Measurements from ENCODE around the gene CA11. TPM values are rescaled to one million over a fixed set of nuclear protein-coding genes. Genes with fewer than 3 reads are reported as not detected.
"Not testable (repeated sequence)": the region's sequence is repeated elsewhere in the genome, so short reads cannot be mapped to it uniquely, and the experiment has no call there.

The CA11 gene
- polyA plus RNA-seq, 1 of the 3 experiments (the other 2 are of a cell fraction): 13.1 TPM

DNA sequence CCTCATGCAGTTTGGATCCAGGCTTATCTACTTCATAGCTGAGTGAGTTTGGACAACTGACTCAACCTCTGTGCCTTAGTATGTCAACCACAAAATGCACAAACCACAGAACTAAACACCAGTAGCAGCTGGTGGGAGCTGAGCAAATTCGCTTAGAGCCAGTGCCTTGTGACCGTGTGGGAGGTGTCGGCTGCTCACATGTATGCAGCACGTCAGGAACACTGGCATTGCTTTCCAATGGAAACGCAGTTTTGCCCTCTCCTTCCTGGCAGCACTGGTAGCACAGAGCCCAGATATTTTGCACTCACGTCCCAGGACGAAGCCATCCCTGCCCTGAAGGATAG, 35.1 kb upstream of the CA11 start (continued):
- TF ChIP-seq, protein P1, sequence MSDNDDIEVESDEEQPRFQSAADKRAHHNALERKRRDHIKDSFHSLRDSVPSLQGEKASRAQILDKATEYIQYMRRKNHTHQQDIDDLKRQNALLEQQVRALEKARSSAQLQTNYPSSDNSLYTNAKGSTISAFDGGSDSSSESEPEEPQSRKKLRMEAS (IDR thresholded peaks at IDR 0.05; ENCODE audit: low read depth): no peak
- TF ChIP-seq FOXJ3 (CRISPR knock-in tag; IDR thresholded peaks at IDR 0.05): no peak
- TF ChIP-seq, protein P2, sequence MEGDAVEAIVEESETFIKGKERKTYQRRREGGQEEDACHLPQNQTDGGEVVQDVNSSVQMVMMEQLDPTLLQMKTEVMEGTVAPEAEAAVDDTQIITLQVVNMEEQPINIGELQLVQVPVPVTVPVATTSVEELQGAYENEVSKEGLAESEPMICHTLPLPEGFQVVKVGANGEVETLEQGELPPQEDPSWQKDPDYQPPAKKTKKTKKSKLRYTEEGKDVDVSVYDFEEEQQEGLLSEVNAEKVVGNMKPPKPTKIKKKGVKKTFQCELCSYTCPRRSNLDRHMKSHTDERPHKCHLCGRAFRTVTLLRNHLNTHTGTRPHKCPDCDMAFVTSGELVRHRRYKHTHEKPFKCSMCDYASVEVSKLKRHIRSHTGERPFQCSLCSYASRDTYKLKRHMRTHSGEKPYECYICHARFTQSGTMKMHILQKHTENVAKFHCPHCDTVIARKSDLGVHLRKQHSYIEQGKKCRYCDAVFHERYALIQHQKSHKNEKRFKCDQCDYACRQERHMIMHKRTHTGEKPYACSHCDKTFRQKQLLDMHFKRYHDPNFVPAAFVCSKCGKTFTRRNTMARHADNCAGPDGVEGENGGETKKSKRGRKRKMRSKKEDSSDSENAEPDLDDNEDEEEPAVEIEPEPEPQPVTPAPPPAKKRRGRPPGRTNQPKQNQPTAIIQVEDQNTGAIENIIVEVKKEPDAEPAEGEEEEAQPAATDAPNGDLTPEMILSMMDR (IDR thresholded peaks at IDR 0.05): no peak

DNA sequence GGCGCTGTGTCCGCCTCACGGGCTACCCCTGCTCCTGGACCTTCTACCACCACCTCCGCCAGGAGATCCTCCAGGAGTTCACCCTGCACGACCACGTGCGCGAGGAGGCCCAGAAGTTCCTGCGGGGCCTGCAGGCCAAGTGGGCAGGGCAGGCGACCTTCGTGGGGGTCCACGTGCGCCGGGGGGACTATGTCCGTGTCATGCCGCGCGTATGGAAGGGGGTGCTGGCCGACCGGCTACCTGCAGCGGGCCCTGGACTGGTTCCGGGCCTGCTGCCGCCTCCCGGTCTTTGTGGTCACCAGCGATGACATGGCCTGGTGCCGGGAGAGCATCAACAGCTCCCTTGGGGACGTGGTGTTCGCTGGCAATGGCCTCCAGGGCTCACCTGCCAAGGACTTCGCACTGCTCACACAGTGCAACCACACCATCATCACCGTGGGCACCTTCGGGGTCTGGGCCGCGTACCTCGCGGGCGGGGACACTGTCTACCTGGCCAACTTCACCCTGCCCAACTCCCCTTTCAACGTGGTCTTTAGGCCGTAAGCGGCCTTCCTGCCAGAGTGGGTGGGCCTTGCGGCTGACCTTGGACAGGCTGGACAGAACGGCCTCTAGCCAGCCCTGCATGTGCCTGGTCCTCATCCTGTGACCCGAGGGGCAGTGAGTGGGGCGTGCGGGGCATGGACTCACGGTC, 34.6 kb upstream of the CA11 start:
- H3K27me3 ChIP-seq (ENCODE audit: insufficient read depth): no peaks in the 10 kb centered on the region
- 91% methylated on average over 31 of the region's 45 CpGs for WGBS (ENCODE audit: low lambda C conversion rate)
- no peaks in the 10 kb centered on the region for H3K9me3 ChIP-seq
- H3K79me2 ChIP-seq (ENCODE audit: insufficient read depth): no peaks in the 10 kb centered on the region
- no peak overlapping the region for H3K4me2 ChIP-seq
- H3K4me1 ChIP-seq (ENCODE audit: control insufficient read depth in 1 of 2, insufficient read depth in 2 of 2, low read depth in 1 of 2, low read length in 1 of 2): peaks cover 0 to 2% of the 10 kb centered on the region in 2 experiments; a peak in 1 of 4 replicates
- ChIA-PET POLR2A (no interaction called here), CTCF (no interaction called here)
- H2AFZ ChIP-seq (ENCODE audit: low read depth): no peak overlapping the region
- TF ChIP-seq MXI1 (IDR thresholded peaks at IDR 0.05; ENCODE audit: low read depth, low read length) (no peak), RFX5 (IDR thresholded peaks at IDR 0.05; ENCODE audit: low read length) (no peak), NFIC (IDR thresholded peaks at IDR 0.05; ENCODE audit: borderline replicate concordance) (no peak), RXRA (IDR thresholded peaks at IDR 0.05; ENCODE audit: borderline replicate concordance, low read depth) (no peak), TAF1 (IDR thresholded peaks at IDR 0.05; ENCODE audit: borderline replicate concordance, low read depth, low read length) (no peak), JUND (IDR thresholded peaks at IDR 0.05) (no peak), CHD2 (IDR thresholded peaks at IDR 0.05; ENCODE audit: low read length, partially characterized antibody) (no peak), NRF1 (IDR thresholded peaks at IDR 0.05; ENCODE audit: low read depth, low read length) (no peak), SMC3 (IDR thresholded peaks at IDR 0.05; ENCODE audit: low read depth, low read length) (no peak), TEAD4 (IDR thresholded peaks at IDR 0.05; ENCODE audit: borderline replicate concordance, insufficient read depth) (no peak), YY1 (IDR thresholded peaks at IDR 0.05; ENCODE audit: low read depth) (no peak)
- TF ChIP-seq, protein P2 (IDR thresholded peaks at IDR 0.05): no peak
- TF ChIP-seq, protein P3, sequence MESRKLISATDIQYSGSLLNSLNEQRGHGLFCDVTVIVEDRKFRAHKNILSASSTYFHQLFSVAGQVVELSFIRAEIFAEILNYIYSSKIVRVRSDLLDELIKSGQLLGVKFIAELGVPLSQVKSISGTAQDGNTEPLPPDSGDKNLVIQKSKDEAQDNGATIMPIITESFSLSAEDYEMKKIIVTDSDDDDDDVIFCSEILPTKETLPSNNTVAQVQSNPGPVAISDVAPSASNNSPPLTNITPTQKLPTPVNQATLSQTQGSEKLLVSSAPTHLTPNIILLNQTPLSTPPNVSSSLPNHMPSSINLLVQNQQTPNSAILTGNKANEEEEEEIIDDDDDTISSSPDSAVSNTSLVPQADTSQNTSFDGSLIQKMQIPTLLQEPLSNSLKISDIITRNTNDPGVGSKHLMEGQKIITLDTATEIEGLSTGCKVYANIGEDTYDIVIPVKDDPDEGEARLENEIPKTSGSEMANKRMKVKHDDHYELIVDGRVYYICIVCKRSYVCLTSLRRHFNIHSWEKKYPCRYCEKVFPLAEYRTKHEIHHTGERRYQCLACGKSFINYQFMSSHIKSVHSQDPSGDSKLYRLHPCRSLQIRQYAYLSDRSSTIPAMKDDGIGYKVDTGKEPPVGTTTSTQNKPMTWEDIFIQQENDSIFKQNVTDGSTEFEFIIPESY (IDR thresholded peaks at IDR 0.05; ENCODE audit: borderline replicate concordance, low read depth): no peak
- TF ChIP-seq, protein P4, sequence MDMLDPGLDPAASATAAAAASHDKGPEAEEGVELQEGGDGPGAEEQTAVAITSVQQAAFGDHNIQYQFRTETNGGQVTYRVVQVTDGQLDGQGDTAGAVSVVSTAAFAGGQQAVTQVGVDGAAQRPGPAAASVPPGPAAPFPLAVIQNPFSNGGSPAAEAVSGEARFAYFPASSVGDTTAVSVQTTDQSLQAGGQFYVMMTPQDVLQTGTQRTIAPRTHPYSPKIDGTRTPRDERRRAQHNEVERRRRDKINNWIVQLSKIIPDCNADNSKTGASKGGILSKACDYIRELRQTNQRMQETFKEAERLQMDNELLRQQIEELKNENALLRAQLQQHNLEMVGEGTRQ (IDR thresholded peaks at IDR 0.05; ENCODE audit: borderline replicate concordance, low read depth, low read length): no peak
- TF ChIP-seq, protein P1 (IDR thresholded peaks at IDR 0.05; ENCODE audit: low read depth): no peak
- H3K9me2 ChIP-seq: no peaks in the 10 kb centered on the region
- H4K20me1 ChIP-seq (ENCODE audit: insufficient read depth): no peaks in the 10 kb centered on the region
- no peak overlapping the region for H3K9ac ChIP-seq
- no peaks in the 10 kb centered on the region for H3K36me3 ChIP-seq (replicated peaks in 1 of 2; ENCODE audit: control insufficient read depth in 1 of 2, insufficient read depth in 2 of 2, low read length in 1 of 2)
- H3K4me3 ChIP-seq (ENCODE audit: low read depth in 2 of 2, low read length in 1 of 2): no peak overlapping the region
- H3F3A ChIP-seq (replicated peaks; ENCODE audit: insufficient read depth): no peaks in the 10 kb centered on the region
- DNase-seq: no peak
- no peak overlapping the region for H3K27ac ChIP-seq (ENCODE audit: low read depth in 2 of 2, low read length in 1 of 2)

DNA sequence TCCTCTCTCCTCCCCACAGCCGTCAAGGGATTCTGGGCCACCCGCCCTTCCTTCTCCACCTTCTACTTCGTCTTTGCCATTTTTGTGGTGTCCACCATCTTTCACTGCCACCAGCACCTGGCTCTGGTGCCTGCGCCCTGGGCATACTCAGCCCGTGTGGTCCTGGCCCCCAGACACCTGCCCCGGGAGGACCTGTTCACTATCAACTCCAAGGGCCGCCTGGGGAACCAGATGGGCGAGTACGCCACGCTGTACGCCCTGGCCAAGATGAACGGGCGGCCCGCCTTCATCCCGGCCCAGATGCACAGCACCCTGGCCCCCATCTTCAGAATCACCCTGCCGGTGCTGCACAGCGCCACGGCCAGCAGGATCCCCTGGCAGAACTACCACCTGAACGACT, 34.0 kb upstream of the CA11 start:
- H3K36me3 ChIP-seq (replicated peaks in 1 of 2; ENCODE audit: control insufficient read depth in 1 of 2, insufficient read depth in 2 of 2, low read length in 1 of 2); H3K79me2 ChIP-seq (ENCODE audit: insufficient read depth); POLR2A ChIA-PET; H3K9ac ChIP-seq; H3K27me3 ChIP-seq (ENCODE audit: insufficient read depth); CTCF ChIA-PET; DNase-seq; H3K4me1 ChIP-seq (ENCODE audit: control insufficient read depth in 1 of 2, insufficient read depth in 2 of 2, low read depth in 1 of 2, low read length in 1 of 2); H3F3A ChIP-seq (replicated peaks; ENCODE audit: insufficient read depth); H3K4me2 ChIP-seq; H4K20me1 ChIP-seq (ENCODE audit: insufficient read depth); H3K27ac ChIP-seq (ENCODE audit: low read depth in 2 of 2, low read length in 1 of 2); H2AFZ ChIP-seq (ENCODE audit: low read depth); H3K9me2 ChIP-seq; H3K9me3 ChIP-seq; H3K4me3 ChIP-seq (ENCODE audit: low read depth in 2 of 2, low read length in 1 of 2): not testable (repeated sequence)
- 77% methylated on average over 7 of the region's 19 CpGs for whole genome bisulfite sequencing (ENCODE audit: low lambda C conversion rate)

All from SK-N-SH (cell line).